BJ (cell line): ENCODE results near the gene SFRP2. TPM values are rescaled to one million over a fixed set of nuclear protein-coding genes. Genes with fewer than 3 reads are reported as not detected.

Source experiments
- CTCF ChIA-PET: fragments of 350-600 bp; formaldehyde crosslinking; extraction: SDS; loops from one replicate; lab custom pipeline; 2021; ENCODE audit warnings: antibody characterized with exemption, inconsistent platforms; lab: Yijun Ruan, JAX
- POLR2A ChIA-PET: fragments of 300-600 bp; sonication (Branson Sonifier 250); formaldehyde crosslinking; extraction: SDS; loops from one replicate; lab custom pipeline; 2021; ENCODE audit warnings: antibody characterized with exemption; lab: Charles Lee
- DNase-seq: peaks from one replicate; pipeline ENCODE4 v3.0.0-alpha.2; 2011; ENCODE audit warnings: low read depth
- H3K27me3 ChIP-seq: 2 replicates; pipeline ENCODE4 v1.6.0; 2011; ENCODE audit warnings: low read length; ENCODE audit not compliant: control insufficient read depth, insufficient read depth
- H3K36me3 ChIP-seq: 2 replicates; pipeline ENCODE4 v1.5.1; 2011; ENCODE audit warnings: low read length; ENCODE audit not compliant: control insufficient read depth, insufficient read depth
- H3K4me3 ChIP-seq: 2 replicates; pipeline ENCODE4 v1.5.1; 2011; ENCODE audit warnings: low read depth, mild to moderate bottlenecking, control low read depth, low read length
- polyA plus RNA-seq: library from polyadenylated mRNA; depleted of rRNA; stranded (reverse); fragments of >200 nt; gene quantifications from 2 replicates; pipeline ENCODE4 v1.2.3, GENCODE V29; 2011
- TF ChIP-seq, protein P1 (sequence below): IDR thresholded peaks from 2 replicates; pipeline ENCODE4 v1.5.1; 2011; ENCODE audit warnings: low read depth, mild to moderate bottlenecking, control low read depth, inconsistent platforms, low read length, moderate library complexity; ENCODE audit not compliant: insufficient read depth

SFRP2 gene
- polyA plus RNA-seq, 1 experiment: 0.05 TPM

- Histone ChIP-seq H3K4me3 (no peak overlapping the region), H3K36me3 (no peaks in the 10 kb centered on the region), H3K27me3 (peaks cover 45% of the 10 kb centered on the region)
- DNase-seq: no peak
- CTCF ChIA-PET: interaction anchor here (0.7 to 1.5 kb wide), 4 partner anchors 9 to 521 kb away, joined by 3 read pairs; no protein-coding TSS in a partner anchor
- POLR2A ChIA-PET: no interaction called here
- TF ChIP-seq, protein P1, sequence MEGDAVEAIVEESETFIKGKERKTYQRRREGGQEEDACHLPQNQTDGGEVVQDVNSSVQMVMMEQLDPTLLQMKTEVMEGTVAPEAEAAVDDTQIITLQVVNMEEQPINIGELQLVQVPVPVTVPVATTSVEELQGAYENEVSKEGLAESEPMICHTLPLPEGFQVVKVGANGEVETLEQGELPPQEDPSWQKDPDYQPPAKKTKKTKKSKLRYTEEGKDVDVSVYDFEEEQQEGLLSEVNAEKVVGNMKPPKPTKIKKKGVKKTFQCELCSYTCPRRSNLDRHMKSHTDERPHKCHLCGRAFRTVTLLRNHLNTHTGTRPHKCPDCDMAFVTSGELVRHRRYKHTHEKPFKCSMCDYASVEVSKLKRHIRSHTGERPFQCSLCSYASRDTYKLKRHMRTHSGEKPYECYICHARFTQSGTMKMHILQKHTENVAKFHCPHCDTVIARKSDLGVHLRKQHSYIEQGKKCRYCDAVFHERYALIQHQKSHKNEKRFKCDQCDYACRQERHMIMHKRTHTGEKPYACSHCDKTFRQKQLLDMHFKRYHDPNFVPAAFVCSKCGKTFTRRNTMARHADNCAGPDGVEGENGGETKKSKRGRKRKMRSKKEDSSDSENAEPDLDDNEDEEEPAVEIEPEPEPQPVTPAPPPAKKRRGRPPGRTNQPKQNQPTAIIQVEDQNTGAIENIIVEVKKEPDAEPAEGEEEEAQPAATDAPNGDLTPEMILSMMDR: 0 out of 2 replicates have a peak, but pooled peaks have one; percentile 19
These were observed 3.1 kb upstream of the SFRP2 start for GRCh38 chr4:153791746-153792617.

GRCh38 chr4:153790962-153791551 lies 2.2 kb upstream of the SFRP2 start:
- TF ChIP-seq, protein P1: peak; percentile 32
- no peak for DNase-seq
- CTCF ChIA-PET: interaction anchor here (0.7 to 1.5 kb wide), 2 partner anchors 8 to 137 kb away, joined by 3 read pairs; no protein-coding TSS in a partner anchor
- Histone ChIP-seq H3K36me3 (no peaks in the 10 kb centered on the region), H3K27me3 (peaks cover 50% of the 10 kb centered on the region), H3K4me3 (no peak overlapping the region; the same call in 1 of the 2 replicates)
- POLR2A ChIA-PET: no interaction called here

GRCh38 chr4:153790500-153790865 lies 1.6 kb upstream of the SFRP2 start:
- H3K27me3 ChIP-seq: peaks cover 50% of the 10 kb centered on the region

GRCh38 chr4:153789741-153790499 lies 1.0 kb upstream of the SFRP2 start:
- no peak overlapping the region for H3K4me3 ChIP-seq
- H3K36me3 ChIP-seq: no peaks in the 10 kb centered on the region
- ChIA-PET POLR2A (no interaction called here), CTCF (no interaction called here)
- peaks cover 50% of the 10 kb centered on the region for H3K27me3 ChIP-seq
- TF ChIP-seq, protein P1: no peak
- DNase-seq: no peak

More at GRCh38 chr4:153790500-153790865, 1.6 kb upstream of the SFRP2 start:
- Histone ChIP-seq H3K36me3 (no peaks in the 10 kb centered on the region), H3K4me3 (no peak overlapping the region)
- TF ChIP-seq, protein P1: no peak
- no peak for DNase-seq
- CTCF ChIA-PET: no interaction called here
- POLR2A ChIA-PET: no interaction called here

GRCh38 chr4:153788051-153788412 lies 851 bp downstream of the SFRP2 start:
- TF ChIP-seq, protein P1: no peak
- ChIA-PET CTCF (interaction anchor here (1.0 kb wide), 1 partner anchor 520 kb away, joined by 3 read pairs; no protein-coding TSS in a partner anchor), POLR2A (no interaction called here)
- DNase-seq: no peak
- no peak overlapping the region for H3K4me3 ChIP-seq
- H3K36me3 ChIP-seq: no peaks in the 10 kb centered on the region
- peaks cover 45% of the 10 kb centered on the region for H3K27me3 ChIP-seq
